Left renal pelvis (tissue), 4 donors: ENCODE measurements around the gene PACRG. TPM values are rescaled to one million over a fixed set of nuclear protein-coding genes. Genes with fewer than 3 reads are reported as not detected.

Experiments
- DNase-seq, 4 donors: peaks; one replicate each; pipeline ENCODE4 v3.0.0-alpha.2; 2013; ENCODE audit warnings: low read depth in 4 of 4, low spot score in 3 of 4
- polyA plus RNA-seq, 4 donors: library from polyadenylated mRNA; unstranded; fragments of 120-200 nt; gene quantifications; one replicate each; pipeline ENCODE4 v1.2.1, GENCODE V29; 2013; ENCODE audit not compliant: insufficient read length in 4 of 4

PACRG gene
- polyA plus RNA-seq, 4 donors = 5.3 to 22.3 (median 14.2) TPM

DNA sequence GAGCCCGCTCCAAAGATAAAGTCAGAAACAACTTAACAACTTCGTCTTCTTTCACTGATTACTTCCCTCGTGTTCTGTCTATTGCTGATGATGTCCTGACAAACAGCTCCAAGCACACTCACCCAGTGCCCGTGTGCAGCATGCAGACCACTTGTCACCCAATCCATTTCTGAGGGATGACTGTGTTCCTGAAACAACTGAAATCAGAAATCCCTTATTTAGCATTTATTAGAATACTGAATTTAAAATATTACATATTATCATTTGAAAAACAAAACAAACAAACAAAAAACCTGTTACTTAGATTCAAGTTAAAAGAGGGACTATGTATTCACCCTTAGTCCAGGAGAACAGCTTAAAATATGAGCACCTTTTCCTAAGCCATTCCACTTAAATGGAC is 463.0 kb downstream of the PACRG start:
- no peak for DNase-seq

DNA sequence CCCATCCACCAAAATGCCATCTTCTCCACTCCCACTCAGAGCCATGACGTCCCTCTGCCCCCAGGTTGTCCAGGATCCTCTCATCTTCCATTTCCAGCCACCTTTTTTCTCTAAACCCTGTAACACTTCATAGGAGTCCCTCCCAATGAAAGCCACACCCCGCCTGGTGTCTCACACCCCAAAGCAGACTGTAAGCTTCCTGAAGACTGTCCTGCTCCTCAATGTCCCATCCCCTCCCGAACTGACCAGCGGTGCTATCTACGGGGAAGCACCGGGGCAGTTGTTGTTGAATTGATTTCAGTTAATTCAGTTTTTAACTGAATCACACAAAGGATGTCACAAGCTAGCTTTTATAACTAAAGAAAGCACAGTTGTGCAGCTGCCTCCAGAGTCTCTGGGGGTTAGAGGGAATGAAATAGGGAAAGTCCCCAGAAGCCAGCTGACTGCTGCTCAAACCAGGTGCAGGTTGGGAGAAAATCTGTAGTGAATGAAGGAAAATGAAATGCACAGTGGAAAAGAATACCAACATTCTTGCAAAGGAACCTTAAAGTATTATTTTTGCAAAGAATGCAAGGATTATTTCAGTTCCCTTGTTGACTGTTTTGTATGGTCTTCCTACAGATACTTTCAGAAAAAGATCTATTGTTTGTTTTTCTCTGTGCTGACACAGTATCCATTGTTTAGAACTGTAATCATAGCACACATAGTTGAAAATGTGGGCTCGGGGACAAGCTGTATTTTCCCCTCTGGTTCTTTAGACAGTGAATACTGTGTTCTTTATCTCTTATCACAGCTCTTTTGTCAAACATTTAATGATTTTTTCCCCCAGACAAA is 464.1 kb downstream of the PACRG start:
- DNase-seq = no peak

DNA sequence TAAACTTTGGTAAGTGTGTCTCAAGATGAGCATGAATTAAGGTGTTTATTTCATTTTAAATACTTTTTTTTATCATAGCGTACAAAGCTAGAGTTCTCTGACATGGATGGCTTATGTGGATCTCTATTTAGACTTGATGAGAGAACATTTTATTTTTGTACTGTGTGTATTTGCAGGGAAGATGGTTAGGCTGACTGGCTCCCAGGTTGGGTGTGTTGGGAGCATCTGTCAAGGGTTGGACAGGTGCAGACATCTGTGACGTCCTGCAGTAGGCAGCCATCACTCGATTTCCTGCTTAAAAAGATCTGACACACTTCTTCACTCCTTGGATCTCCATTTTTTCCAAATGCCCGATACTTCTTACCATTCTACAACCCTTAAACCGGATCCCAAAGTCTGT is 464.8 kb downstream of the PACRG start:
- DNase-seq = no peak

DNA sequence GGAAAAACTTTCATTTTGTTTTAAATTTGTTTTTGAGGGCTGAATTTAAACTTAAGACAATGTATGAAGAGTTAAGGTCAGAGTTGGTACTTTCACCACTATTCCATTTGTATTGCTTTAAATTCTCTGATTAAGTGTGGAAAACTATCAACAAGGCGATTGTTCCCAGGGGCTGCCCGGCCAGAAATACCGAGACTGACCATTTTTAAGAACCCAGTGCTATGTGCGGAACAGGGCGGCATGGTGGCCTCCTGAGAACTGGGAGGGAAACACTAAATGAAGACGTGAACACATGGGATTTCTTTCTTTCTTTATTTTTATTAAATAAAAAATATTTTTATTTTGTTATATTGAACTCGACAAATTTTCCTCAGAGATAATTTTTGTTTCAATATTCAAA is 465.6 kb downstream of the PACRG start:
- DNase-seq = no peak

DNA sequence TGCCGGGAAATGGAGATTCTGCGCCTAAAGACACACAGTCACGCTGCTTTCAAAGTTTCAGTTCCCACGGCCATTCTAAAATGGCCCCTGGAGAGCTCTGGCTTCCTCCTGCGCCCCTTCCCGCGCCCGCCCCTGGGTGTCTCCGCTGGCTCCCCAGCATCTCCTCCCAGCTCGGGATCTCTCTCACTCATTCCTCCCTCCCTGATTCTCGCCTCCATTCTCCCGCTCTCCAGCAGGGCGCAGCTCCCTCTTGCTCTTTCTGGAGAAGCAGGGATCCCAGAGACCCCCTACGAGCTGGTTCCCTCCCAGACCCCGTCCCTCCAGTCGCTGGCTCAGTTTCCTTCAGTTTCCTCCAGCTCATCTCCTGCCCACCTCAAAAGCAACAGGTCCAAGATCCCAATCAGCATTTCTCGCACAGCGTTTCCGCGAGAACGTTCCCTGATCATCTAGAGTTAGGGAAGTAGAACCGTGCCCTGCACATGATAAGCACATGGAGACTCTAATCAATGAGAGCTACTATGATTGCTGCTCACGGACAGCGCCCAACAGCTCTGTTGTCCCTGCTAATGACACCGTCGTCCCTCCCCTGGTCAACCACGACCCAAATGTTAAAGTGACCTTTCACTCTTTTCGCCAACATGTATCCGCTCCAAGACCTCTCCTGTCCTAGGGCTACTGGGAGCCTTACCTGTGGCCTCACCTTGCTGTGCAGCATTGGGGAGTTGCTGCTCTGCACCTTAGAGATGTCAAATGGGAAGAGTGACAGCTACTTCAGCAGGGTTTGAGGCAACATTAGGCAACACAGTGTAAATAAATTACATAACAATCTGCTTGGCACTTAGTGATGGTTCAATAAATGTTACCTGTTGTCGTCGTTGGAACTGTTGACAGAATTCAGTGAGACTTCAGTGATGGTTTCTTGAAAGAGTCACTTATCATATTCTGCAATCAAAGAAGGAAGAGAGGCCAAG is 468.2 kb downstream of the PACRG start:
- DNase-seq = no peak

DNA sequence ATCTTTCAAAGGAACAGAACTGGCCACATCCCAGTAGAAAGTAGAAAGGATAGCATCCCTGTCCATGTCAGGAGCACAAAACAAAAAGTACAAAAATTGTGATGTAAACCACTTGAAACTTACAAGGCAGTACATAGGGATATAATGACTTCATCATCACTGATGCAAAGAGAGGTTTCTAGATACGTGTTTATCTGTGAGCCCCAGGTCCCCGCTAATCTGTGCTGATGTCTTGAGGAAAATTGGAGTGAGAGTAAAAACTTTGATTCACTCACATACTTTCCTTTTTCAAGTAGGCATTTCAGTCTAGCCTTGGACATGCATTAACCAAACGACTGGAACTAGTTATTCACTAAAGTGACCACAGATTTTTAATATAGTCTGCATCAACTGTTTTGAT is 470.1 kb downstream of the PACRG start:
- DNase-seq = no peak

DNA sequence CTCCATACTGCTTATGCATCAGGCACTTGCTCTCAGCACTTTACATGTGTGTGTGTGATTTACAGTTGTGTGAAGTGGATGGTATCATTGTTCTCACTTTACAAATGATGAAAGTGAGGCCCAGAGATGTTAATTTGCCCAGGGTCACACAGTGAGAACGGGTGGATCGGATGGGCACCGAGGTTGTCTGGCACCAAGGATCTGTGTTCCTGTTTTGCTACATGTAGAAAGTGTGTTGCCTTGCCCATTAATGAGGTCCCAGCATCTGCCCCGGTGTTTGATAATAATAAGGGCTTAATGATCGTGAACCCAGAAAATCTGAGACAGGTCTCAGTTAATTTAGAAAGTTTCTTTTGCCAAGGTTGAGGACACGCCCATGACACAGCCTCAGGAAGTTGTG is 470.6 kb downstream of the PACRG start:
- no peak for DNase-seq

DNA sequence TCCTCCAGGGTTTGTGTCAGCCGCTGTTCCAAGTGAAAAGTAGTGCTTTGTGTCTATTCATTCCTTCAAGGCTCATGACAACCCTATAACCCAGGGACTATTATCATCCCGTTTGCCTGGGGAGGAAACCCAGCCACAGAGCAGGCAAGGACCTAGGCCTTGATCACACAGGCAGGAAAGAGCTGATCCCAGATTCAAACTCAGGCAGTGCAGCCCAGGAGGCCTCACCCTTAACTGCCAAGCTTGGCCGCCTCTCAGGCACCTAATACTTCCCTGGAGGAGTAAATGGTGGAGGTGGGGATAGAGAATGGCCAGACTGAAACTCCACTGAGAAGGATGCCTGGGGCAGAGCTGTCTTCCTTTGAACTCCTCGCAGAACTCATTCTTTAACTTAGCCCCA is 471.6 kb downstream of the PACRG start:
- DNase-seq = no peak

DNA sequence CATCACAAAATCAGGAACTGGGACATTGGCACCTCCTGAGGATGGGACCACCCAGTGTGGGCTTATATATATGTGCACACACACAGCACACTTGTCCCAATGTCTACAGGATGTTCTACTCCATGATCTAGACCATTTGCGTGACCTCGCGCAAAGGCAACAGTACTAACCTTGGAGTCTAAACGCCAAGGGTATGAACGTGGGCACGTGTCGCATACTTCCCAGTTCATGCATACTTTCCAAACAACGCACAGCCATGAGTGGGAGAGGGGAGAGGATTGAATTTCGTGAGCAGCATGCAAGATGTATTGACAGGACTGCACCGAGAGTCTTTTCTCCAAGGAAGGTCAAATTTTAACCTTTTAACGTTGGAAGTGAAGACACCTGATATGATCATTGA is 472.5 kb downstream of the PACRG start:
- no peak for DNase-seq

DNA sequence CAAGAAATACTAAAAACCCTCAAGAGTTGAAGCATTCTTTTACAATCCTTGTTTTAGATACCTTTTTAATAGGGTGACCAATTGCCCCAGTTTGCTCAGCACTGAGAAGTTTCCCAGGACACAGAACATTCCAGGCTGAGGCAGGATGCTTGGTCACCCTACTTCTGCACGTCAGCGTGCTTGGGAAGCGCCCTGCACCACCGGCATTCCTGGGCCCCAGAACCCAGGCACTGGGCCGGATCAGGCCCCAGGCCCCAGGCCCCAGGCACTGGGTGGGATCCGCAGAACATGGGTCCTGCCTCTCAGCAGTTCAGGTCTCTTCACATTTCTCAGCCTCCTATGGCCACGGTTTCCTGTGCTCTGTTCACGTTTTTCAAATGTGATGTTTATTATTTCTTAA is 472.9 kb downstream of the PACRG start:
- DNase-seq = no peak

DNA sequence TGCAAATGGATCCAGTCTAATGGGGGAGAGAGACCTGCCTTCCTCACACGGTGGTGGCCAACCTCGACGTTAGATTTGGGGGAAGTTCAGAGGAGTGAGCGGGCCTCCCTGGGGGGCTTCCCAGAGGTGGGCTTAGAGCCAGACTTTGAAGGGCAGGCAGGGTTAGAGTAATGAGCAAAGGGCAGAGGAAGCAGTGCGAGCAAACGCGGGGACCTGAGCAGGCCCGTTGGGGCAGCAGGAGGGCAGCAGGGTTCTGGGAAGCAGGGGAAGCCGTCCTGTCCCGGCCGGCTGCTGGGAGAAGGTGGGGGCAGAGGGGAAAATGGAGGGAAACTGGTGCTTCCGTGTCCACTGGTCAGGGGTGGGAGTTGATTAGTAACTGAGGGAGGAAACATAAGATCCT is 474.1 kb downstream of the PACRG start:
- DNase-seq = no peak

DNA sequence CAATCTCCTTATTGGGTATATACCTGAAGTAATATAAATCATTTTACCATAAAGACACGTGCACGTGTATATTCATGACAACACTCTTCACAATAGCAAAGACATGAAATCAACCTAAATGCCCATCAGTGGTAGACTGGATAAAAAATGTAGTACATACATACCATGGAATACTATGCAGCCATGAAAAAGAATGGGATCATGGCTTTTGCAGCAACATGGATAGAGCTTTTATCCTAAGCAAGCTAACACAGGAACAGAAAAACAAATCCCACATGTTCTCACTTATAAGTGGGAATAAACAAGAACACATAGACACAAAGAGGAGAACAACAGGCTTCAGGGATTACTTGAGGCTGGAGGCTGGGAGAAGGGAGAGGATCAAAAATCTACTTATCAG is 478.4 kb downstream of the PACRG start:
- no peak for DNase-seq

DNA sequence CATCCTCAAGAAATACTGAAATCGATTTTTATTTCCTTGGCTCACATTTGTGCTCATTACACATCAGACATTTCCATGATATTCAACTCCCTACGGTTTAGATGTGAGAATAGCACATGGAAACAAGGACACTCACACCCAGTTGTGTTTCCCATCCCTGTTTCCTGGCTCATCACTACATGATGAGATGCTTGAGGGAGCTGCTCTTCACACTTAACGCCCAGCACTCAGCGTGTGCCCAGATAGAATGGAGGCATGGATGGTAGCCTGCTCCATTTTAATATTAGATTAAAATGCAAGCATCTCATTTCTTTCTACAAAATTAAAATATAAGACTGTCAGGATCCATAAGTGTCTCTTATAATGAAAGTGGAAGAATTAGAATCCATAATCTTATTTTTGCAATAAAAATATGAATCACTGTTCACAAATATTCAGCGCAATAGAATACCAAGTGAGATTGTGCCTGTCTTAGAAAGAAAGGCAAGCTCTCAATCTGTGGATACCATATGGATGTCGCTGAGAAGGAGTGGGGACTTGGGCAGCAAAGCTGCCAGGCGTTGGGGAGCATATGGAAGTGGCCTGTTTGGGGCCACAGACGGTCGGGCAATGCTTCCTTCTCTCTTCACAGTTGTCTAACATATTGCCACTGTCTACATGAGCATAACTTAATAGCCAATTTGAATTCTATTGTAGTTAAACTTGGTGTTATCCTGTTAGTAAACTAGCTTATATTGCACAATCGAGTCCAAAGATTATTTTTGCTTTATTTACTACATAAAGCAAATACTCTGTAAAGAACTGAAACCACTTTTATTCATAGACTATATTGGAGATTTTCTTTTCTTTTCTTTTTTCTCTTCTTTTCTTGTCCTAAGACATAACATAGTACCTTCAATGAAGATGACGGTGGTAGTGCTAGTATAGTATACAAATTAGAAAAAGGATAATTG is 479.9 kb downstream of the PACRG start:
- no peak for DNase-seq

DNA sequence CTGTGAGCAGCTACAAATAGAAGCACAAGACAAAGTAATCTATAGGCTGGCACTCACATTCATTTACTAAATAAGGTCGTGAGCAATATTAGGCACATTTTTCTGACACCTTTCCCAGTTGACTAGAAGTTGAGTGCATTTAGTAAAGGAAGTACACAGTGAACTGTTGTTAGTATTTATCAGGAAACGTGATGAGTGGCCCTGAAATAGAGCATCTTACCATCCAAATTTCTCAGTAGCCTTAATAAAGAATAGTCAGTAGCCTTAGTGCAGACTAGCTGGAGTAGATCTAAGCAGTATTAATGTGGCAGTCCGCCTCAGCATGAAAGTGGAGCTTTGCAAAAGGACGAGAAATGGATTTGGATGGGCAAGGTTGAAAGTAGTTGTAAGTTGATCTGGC is 481.2 kb downstream of the PACRG start:
- DNase-seq = no peak

DNA sequence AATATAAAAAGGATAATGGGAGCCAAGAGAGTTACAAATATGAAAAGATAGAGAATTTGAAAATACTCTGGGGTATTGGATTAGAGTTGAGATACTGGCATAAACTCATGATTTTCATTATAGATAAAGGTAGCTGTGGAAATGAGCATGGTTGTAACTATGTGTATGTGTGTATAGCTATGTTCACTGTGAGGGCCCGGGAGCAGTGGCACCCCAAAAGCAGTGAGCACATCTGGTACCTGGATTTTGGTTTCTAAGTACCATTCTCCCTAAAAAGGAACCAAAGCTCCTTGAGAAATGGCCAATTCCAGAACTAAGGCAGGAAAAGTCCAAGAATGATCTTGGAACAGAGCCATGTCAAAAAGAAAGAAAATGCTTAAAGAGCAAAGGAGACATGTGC is 484.3 kb downstream of the PACRG start:
- no peak for DNase-seq

DNA sequence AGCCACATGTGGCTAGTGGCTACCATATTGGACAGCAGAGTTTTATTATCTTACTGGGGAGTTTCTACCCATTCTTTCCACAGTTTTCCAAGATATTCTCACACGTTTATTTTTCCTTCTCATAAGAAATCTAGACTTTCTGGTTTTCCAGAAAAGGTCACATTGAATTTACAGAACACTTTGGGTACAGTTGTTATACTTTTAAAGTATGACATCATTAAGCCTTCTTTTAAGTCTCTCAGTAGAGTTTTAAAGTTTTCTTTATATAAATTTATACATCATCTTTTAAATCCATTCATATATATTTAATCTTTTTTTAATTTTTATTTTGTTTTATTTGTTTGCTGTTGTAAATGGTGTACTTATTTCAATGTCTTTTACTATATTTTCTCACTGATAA is 486.5 kb downstream of the PACRG start:
- no peak for DNase-seq

DNA sequence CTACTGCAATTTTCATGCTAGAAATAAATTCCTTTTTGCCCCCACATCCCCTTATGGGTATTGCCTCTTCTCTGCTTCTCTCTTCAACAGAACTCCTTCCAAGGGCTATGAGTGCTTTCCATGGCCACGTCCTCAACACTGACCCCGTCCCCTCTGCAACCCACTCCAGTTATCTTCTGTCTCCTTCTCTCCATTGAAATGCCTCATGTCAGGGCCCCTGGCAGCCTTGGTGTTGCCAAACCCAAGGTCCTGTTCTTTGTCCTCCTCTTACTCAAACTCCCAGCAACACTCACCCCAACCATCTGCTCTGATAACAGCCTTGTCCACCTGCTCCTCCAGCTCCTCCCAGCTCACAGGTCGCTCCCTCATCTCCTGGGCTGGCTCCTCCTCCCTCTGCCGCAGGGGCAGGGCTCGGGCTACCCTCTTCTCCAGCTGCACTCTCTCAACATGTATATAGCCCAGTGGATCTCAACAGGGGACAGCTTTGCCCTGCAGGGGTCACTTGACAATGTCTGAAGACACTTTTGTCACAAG is 490.7 kb downstream of the PACRG start:
- no peak for DNase-seq

DNA sequence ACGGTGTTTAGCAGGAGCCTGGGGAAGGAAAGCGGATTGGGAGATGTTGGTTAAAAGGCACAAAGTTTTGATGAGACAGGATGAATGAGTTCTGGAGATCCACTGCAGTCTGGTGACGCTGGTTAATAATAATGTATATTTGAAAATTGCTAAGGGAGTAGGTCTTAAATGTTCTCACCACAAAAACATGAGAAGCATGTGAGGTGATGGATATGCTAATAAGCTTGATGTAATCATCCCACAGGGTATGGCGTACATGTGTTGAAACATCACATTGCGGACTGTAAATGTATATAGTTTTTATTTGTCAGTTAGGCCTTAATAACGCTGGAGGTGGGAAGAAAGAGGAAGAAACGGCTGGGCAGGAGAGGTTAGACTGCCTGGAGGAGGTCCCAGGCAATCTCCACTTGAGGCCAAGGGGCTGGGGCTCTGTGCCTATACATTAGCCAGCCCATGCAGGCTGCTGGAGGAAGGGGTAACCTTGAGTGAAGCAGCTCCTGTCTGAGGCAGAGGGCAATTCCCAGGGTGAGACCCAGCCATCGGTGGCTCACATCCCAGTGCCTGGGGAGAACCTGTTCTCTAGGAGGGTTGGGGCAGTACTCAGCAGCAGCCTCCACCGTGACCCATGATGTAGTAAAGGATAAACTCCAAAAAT is 498.5 kb downstream of the PACRG start:
- no peak for DNase-seq

DNA sequence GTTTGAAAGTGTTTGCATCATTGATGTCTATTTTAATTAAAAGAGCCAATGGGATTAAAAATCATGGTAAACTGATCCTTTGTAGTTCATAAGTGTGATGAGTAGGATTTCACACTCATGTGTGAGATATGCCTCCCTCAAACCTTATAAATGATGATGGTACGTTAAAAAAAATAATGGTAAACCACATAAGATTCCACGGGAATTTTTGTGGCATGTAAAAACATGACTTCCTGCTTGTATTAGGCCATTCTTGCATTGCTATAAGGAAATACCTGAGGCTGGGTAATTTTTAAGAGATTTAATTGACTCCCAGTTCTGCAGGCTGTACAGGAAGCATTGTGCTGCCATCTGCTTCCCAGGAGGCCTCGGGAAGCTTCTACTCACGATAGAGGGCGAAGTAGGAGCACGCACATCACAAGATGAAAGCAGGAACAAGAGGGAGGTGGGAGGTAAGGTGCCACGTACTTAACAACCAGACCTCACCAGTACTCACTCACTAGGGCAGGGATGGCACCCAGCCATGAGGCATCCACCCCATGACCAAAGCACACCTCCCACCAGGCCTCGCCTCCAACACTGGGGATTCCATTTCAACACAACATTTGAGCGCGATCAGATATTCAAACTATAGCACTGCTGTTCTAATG is 499.2 kb downstream of the PACRG start:
- DNase-seq = no peak
